Activated CD4-positive, CD25-positive, alpha-beta regulatory T cell treated with anti-CD3 and anti-CD28 coated beads, Interleukin-2, amount 50 U/mL, for 24 hours (primary cell): ENCODE data around the gene HTT-AS.

Source experiments
- ATAC-seq, 2 donors: fragments of 150-1000 bp; cut with Tn5 transposase; one replicate each; pipeline ENCODE4 v1.10.0; 2021; ENCODE audit warnings: mild to moderate bottlenecking in 1 of 2, moderate library complexity in 1 of 2

The HTT-AS gene

DNA sequence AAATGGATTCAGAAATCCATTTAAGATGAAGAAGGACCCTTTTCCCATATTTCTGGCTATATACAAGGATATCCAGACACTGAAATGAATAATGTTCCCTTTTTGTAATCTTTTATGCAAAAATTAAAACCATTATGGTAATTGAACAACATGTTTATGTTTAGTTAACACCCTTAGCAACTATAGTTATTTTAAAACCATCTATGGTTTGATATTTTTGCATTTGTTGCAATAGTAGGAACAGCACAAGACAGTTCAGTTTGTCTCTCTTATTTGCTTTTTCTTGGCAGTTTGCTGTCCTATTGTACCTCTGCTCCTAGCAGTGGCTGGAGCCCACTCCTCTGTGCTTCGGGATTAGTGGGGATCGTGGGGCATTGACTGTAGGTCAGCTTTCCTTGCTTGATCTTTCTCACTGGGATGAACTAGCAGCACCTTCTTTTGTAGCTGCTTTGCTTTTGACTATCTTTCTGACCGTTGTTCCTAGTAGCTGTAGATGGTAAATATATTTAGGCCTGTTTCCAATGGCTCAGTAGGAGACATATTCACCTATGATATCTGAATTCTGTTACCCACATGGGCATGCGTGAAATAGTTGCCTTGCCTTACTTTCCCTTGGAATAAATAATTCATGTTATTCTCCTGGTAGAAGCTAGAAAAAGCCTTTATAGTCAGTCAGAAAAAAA lies 12.9 kb upstream of the HTT-AS start:
- no peak for ATAC-seq

GRCh38 chr4:3085948-3086670 lies 11.8 kb upstream of the HTT-AS start:
- peak; percentile 23 to 27 for ATAC-seq

GRCh38 chr4:3083732-3084131 lies 9.4 kb upstream of the HTT-AS start:
- ATAC-seq = no peak

GRCh38 chr4:3082925-3083515 lies 8.7 kb upstream of the HTT-AS start:
- ATAC-seq = no peak

DNA sequence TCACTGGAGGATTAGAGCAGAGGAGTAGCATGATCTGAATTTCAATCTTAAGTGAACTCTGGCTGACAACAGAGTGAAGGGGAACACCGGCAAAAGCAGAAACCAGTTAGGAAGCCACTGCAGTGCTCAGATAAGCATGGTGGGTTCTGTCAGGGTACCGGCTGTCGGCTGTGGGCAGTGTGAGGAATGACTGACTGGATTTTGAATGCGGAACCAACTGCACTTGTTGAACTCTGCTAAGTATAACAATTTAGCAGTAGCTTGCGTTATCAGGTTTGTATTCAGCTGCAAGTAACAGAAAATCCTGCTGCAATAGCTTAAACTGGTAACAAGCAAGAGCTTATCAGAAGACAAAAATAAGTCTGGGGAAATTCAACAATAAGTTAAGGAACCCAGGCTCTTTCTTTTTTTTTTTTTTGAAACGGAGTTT lies 5.4 kb upstream of the HTT-AS start:
- peak in 1 of 2 donors; percentile 18 for ATAC-seq

DNA sequence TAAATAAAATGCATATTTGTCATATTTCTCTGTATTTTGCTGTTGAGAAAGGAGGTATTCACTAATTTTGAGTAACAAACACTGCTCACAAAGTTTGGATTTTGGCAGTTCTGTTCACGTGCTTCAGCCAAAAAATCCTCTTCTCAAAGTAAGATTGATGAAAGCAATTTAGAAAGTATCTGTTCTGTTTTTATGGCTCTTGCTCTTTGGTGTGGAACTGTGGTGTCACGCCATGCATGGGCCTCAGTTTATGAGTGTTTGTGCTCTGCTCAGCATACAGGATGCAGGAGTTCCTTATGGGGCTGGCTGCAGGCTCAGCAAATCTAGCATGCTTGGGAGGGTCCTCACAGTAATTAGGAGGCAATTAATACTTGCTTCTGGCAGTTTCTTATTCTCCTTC lies 3.5 kb upstream of the HTT-AS start:
- no peak for ATAC-seq

DNA sequence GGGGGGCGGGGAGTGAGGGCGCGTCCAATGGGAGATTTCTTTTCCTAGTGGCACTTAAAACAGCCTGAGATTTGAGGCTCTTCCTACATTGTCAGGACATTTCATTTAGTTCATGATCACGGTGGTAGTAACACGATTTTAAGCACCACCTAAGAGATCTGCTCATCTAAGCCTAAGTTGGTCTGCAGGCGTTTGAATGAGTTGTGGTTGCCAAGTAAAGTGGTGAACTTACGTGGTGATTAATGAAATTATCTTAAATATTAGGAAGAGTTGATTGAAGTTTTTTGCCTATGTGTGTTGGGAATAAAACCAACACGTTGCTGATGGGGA lies 1.3 kb upstream of the HTT-AS start:
- ATAC-seq = no peak

DNA sequence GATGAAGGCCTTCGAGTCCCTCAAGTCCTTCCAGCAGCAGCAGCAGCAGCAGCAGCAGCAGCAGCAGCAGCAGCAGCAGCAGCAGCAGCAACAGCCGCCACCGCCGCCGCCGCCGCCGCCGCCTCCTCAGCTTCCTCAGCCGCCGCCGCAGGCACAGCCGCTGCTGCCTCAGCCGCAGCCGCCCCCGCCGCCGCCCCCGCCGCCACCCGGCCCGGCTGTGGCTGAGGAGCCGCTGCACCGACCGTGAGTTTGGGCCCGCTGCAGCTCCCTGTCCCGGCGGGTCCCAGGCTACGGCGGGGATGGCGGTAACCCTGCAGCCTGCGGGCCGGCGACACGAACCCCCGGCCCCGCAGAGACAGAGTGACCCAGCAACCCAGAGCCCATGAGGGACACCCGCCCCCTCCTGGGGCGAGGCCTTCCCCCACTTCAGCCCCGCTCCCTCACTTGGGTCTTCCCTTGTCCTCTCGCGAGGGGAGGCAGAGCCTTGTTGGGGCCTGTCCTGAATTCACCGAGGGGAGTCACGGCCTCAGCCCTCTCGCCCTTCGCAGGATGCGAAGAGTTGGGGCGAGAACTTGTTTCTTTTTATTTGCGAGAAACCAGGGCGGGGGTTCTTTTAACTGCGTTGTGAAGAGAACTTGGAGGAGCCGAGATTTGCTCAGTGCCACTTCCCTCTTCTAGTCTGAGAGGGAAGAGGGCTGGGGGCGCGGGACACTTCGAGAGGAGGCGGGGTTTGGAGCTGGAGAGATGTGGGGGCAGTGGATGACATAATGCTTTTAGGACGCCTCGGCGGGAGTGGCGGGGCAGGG lies 711 bp upstream of the HTT-AS start:
- peak; percentile 4 to 5 for ATAC-seq

GRCh38 chr4:3073158-3074077 lies 920 bp downstream of the HTT-AS start:
- ATAC-seq = no peak

- no peak for ATAC-seq
These were observed 2.5 kb downstream of the HTT-AS start for GRCh38 chr4:3071811-3072210.

DNA sequence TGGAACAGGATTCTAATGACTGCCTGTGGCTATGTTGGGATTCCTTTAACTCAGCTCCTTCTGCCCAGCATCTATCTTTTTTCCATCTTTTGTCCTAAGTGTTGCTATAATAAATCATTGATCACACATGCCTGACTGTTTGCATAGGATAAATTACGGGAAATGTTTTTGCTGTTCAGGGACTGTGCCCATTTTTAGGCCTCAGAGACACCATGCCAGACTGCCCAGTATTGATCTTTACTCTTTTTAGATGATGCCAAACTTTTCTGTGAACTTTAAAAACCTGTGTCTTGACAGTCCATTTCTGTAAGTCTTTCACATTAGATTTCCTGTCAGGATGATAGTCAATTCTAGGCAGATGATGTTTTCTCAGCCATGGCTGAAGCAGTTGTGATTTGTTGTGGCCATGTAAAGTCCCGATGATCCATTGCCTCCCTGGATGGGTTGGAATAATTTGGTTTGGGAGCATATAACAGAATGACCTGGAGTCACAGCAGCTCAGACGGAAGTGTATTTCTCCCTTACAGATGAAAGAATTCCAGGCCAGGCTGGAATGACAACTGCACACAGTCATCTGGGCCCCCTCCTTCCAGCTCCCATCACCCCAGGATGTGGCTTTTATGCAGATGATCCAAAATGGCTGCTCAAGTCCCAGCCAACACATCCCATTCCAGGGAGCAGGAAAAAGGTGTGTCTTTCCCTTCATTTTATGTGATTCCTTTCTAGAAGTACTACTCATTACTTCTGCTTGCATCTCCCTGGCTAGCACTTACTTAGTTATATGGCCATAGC lies 3.4 kb downstream of the HTT-AS start:
- ATAC-seq = no peak

GRCh38 chr4:3069661-3070199 lies 4.6 kb downstream of the HTT-AS start:
- ATAC-seq = no peak

GRCh38 chr4:3067473-3068001 lies 6.8 kb downstream of the HTT-AS start:
- ATAC-seq = no peak

GRCh38 chr4:3066836-3067400 lies 7.4 kb downstream of the HTT-AS start:
- ATAC-seq = no peak

- ATAC-seq = no peak
These were observed 8.8 kb downstream of the HTT-AS start for GRCh38 chr4:3065551-3065950.

- ATAC-seq = no peak
These were observed 11.9 kb downstream of the HTT-AS start for GRCh38 chr4:3062471-3062870.

DNA sequence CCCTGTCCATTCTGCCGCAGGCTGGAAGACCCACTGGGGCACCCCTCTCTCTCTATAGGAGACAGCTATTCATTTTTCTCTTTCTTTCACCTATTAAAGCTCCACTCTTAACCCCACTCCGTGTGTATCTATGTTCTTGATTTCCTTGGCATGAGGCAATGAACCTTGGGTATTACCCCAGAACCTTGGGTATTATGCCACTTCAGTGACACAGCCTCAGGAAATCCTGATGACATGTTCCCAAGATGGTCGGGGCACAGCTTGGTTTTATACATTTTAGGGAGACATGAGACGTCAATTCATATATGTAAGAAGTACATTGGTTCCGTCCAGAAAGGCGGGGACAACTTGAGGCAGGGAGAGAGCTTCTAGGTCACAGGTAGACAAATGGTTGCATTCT lies 13.4 kb downstream of the HTT-AS start:
- ATAC-seq = no peak

GRCh38 chr4:3059943-3060342 lies 14.4 kb downstream of the HTT-AS start:
- ATAC-seq = no peak

- ATAC-seq = no peak
These were observed 20.1 kb downstream of the HTT-AS start for GRCh38 chr4:3054169-3054759.
